Right lobe of liver (tissue), 4 donors: Measurements from ENCODE around the gene DIABLO.

ENCODE experiments used
- CTCF ChIP-seq, 4 donors: fragments of 200-600 bp in 3 of 4; fragments of 450-650 bp in 1 of 4; IDR thresholded peaks; one replicate each; pipeline versions ENCODE4 v1.5.1 to v1.8.0; 2016 to 2022; ENCODE audit warnings: antibody characterized with exemption in 4 of 4, mild to moderate bottlenecking in 2 of 4
- POLR2A ChIP-seq: fragments of 450-650 bp; IDR thresholded peaks from one replicate; pipeline ENCODE4 v1.6.1; 2017; ENCODE audit warnings: antibody characterized with exemption, mild to moderate bottlenecking
- donor health status: DM: no; HTN: no; CAD: no.
- donor health status: DM: no; HTN: no; CAD: no.
- donor health status: DM: no; HTN: yes; CAD: no.

- TF ChIP-seq CTCF (IDR thresholded peaks at IDR 0.05) (no peak), POLR2A (no peak)
Observed at GRCh38 chr12:122200541-122201175, 25.2 kb downstream of the DIABLO start.
